Keratinocyte (primary cell): ENCODE data around the gene C1QTNF12. TPM values are rescaled to one million over a fixed set of nuclear protein-coding genes. Genes with fewer than 3 reads are reported as not detected.

ENCODE experiments used
- DNase-seq: peaks from one replicate; pipeline ENCODE4 v3.0.0-alpha.2; 2011; ENCODE audit warnings: low read depth, missing footprints, low spot score
- FAIRE-seq: peaks from 2 replicates; lab custom pipeline; 2011; peaks lifted over from hg19 to GRCh38; lab: Jason Lieb, UNC
- H2AFZ ChIP-seq: 2 replicates; pipeline ENCODE4 v1.6.0; 2012; ENCODE audit warnings: low read length, control low read depth, inconsistent platforms; ENCODE audit not compliant: control insufficient read depth
- H3K27ac ChIP-seq: 2 replicates; pipeline ENCODE4 v1.5.1; 2011; ENCODE audit warnings: low read length; ENCODE audit not compliant: control insufficient read depth, insufficient read depth
- H3K27me3 ChIP-seq: 3 replicates; pipeline ENCODE4 v1.6.0; 2011; ENCODE audit warnings: low read length; ENCODE audit not compliant: control insufficient read depth, insufficient read depth; ENCODE audit errors: extremely low read depth
- H3K36me3 ChIP-seq, 2 experiments: 2 replicates in 1 of 2; 3 replicates in 1 of 2; pipeline ENCODE4 v1.5.1; 2011; ENCODE audit warnings: low read length in 2 of 2, mild to moderate bottlenecking in 1 of 2; ENCODE audit not compliant: control insufficient read depth in 2 of 2, insufficient read depth in 2 of 2; ENCODE audit errors: extremely low read depth in 1 of 2
- H3K4me1 ChIP-seq: 3 replicates; pipeline ENCODE4 v1.5.1; 2011; ENCODE audit warnings: low read length; ENCODE audit not compliant: control insufficient read depth, insufficient read depth; ENCODE audit errors: extremely low read depth
- H3K4me2 ChIP-seq: 3 replicates; pipeline ENCODE4 v1.6.0; 2011; ENCODE audit warnings: low read depth, low read length; ENCODE audit not compliant: control insufficient read depth, insufficient read depth; ENCODE audit errors: extremely low read depth
- H3K4me3 ChIP-seq, 3 experiments: fragments of 200-600 bp in 1 of 3; sonication (generic) in 1 of 3; 2 replicates in 2 of 3; 3 replicates in 1 of 3; pipeline ENCODE4 v1.5.1; 2011 to 2016; ENCODE audit warnings: low read length in 3 of 3, mild to moderate bottlenecking in 3 of 3, control low read depth in 2 of 3, inconsistent platforms in 1 of 3, low read depth in 1 of 3, mixed read lengths in 1 of 3, mixed run types in 1 of 3, moderate library complexity in 1 of 3; ENCODE audit not compliant: control insufficient read depth in 2 of 3, insufficient read depth in 2 of 3; ENCODE audit errors: extremely low read depth in 1 of 3
- H3K79me2 ChIP-seq: 2 replicates; pipeline ENCODE4 v1.6.0; 2012; ENCODE audit warnings: low read length; ENCODE audit not compliant: control insufficient read depth, insufficient read depth
- H3K9ac ChIP-seq: 3 replicates; pipeline ENCODE4 v1.6.0; 2011; ENCODE audit warnings: low read length; ENCODE audit not compliant: control insufficient read depth, insufficient read depth; ENCODE audit errors: extremely low read depth
- H3K9me1 ChIP-seq: 3 replicates; pipeline ENCODE4 v1.6.0; 2011; ENCODE audit warnings: low read length; ENCODE audit not compliant: control insufficient read depth, insufficient read depth; ENCODE audit errors: extremely low read depth
- H3K9me3 ChIP-seq: 2 replicates; pipeline ENCODE4 v1.5.1; 2012; ENCODE audit warnings: low read depth, low read length; ENCODE audit not compliant: control insufficient read depth
- H4K20me1 ChIP-seq: 3 replicates; pipeline ENCODE4 v1.6.0; 2011; ENCODE audit warnings: low read length; ENCODE audit not compliant: control insufficient read depth, insufficient read depth; ENCODE audit errors: extremely low read depth
- CTCF ChIP-seq, 3 experiments: IDR thresholded peaks in 1 of 3; conservative IDR thresholded peaks in 1 of 3; optimal IDR thresholded peaks in 1 of 3; 2 replicates in 2 of 3; 3 replicates in 1 of 3; pipeline versions ENCODE3 to v1.5.1; 2011; ENCODE audit warnings: low read length in 3 of 3, mild to moderate bottlenecking in 3 of 3, moderate library complexity in 2 of 3, control low read depth in 1 of 3, inconsistent platforms in 1 of 3; ENCODE audit not compliant: insufficient read depth in 2 of 3; ENCODE audit errors: extremely low read depth in 1 of 3
- EZH2 ChIP-seq: IDR thresholded peaks from one replicate; pipeline ENCODE4 v1.6.1; 2012; ENCODE audit warnings: inconsistent platforms, mild to moderate bottlenecking, low read length, moderate library complexity
- dilution Hi-C: fragments of 300-500 bp; cut with MboI; formaldehyde crosslinking; loops from one replicate; pipeline ENCODE4 v1.7.0; 2020; ENCODE audit warnings: low sequenced_read_pairs; ENCODE audit not compliant: extremely low pct_ligation_motif_present
- polyA plus RNA-seq, 5 experiments: library from polyadenylated mRNA; depleted of rRNA in 3 of 5; stranded (reverse) in 3 of 5; stranded (forward) in 1 of 5; unstranded in 1 of 5; fragments of >200 nt; gene quantifications; 1 replicate in 1 of 5; 2 replicates in 3 of 5; 3 replicates in 1 of 5; pipeline versions ENCODE4 v1.2.1 to v1.2.3, GENCODE V29; 2011 to 2012; ENCODE audit warnings: missing spikeins in 2 of 5, low read depth in 1 of 5, low replicate concordance in 1 of 5

The C1QTNF12 gene
- polyA plus RNA-seq, 1 donor (not counting 4 experiments of a cell fraction or from before 2014, with no cell fraction given): 0.18 TPM

DNA sequence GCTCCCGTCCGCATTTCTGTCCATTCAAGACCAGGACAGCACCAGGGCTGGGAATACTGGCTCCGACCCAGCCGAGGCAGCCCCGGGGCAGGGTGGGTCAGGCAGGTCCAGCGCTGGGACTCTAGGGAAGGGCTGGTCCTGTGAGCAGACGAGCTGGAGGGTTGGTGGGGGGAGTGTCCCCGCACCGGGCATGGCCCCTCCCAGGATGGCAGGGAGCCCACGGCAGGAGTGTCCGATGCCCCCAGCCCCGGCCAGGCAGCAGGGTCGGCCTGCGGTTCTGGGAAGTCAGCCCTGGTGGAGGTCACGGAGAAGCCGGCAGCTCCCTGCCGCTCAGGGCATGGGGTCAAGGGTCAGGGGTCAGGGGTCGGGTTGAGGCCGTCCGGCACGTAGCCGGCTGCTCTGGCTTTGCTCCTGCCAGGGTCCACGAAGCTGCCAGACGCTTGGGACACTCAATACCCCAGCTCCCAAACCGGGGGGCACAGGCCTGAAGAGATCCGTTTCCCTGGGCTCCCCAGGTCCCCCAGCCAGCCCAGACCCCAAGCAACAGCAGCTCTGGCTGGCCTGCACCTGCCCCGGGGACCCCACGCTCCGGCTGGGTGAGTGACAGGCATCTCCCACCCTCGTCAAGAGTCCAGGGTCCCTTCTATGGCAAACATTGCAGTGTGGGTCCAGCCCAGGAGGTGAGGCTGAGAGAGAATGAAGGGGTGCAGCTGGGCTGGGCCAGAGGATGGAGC is 6.7 kb downstream of the C1QTNF12 start:
- dilution Hi-C loops: no loop called here

GRCh38 chr1:1239227-1239613 is 7.3 kb downstream of the C1QTNF12 start:
- H3K79me2 ChIP-seq: peaks cover 2% of the 10 kb centered on the region
- no peak for TF ChIP-seq EZH2
- no peak for TF ChIP-seq CTCF (optimal IDR thresholded peaks at IDR 0.05 in 1 of 3, IDR thresholded peaks at IDR 0.05 in 1 of 3, conservative IDR thresholded peaks at IDR 0.05 in 1 of 3; ENCODE audit: extremely low read depth in 1 of 3, insufficient read depth in 2 of 3, low read length in 3 of 3)
- dilution Hi-C loops: no loop called here
- no peak overlapping the region for H2AFZ ChIP-seq
- DNase-seq: no peak
- no peaks in the 10 kb centered on the region for H3K9me3 ChIP-seq
- peaks cover 15% of the 10 kb centered on the region for H3K4me1 ChIP-seq
- H3K4me3 ChIP-seq: no peak overlapping the region
- no peak overlapping the region for H3K27ac ChIP-seq
- no peaks in the 10 kb centered on the region for H4K20me1 ChIP-seq
- peaks cover 0 to 3% of the 10 kb centered on the region in 2 experiments for H3K36me3 ChIP-seq
- H3K27me3 ChIP-seq: peaks cover 6% of the 10 kb centered on the region
- H3K9ac ChIP-seq: no peak overlapping the region
- no peaks in the 10 kb centered on the region for H3K9me1 ChIP-seq
- H3K4me2 ChIP-seq: no peak overlapping the region
- no peak for FAIRE-seq

More for the DNA sequence above, 6.7 kb downstream of the C1QTNF12 start:
- FAIRE-seq: no peak
- Histone ChIP-seq H3K27ac (no peak overlapping the region), H3K4me3 (no peak overlapping the region), H4K20me1 (no peaks in the 10 kb centered on the region), H3K79me2 (no peaks in the 10 kb centered on the region), H3K9me1 (no peaks in the 10 kb centered on the region), H3K4me1 (peaks cover 15% of the 10 kb centered on the region), H3K4me2 (no peak overlapping the region), H2AFZ (no peak overlapping the region), H3K27me3 (peaks cover 6% of the 10 kb centered on the region), H3K9me3 (no peaks in the 10 kb centered on the region), H3K36me3 (no peaks in the 10 kb centered on the region), H3K9ac (no peak overlapping the region)
- DNase-seq: no peak
- TF ChIP-seq CTCF (optimal IDR thresholded peaks at IDR 0.05 in 1 of 3, IDR thresholded peaks at IDR 0.05 in 1 of 3, conservative IDR thresholded peaks at IDR 0.05 in 1 of 3; ENCODE audit: extremely low read depth in 1 of 3, insufficient read depth in 2 of 3, low read length in 3 of 3) (no peak), EZH2 (no peak)
